ENCODE results near the gene ATP10D.
"Not testable (repeated sequence)": the region's sequence is repeated elsewhere in the genome, so short reads cannot be mapped to it uniquely, and the experiment has no call there.

The ATP10D gene

DNA sequence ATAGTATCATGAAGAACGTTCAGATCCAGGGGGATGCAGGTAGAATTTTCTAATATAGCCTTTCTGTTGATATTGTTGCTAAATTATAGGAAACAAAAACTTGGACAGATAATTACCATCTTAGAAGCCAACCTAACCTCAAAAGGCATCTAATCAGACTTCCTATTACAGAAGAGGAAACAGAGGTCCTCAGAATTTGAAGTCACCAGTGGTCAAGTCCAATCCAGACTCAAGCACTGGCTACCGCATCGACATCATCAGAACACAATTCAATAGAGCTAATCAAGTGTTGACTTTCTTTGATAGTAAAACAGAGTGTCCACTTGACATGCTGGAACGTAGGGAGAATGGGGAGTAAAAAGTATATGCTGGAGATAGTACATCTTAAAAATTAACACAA is 10.3 kb upstream of the ATP10D start:
- Mint-ChIP-seq H3K4me3 (no peak overlapping the region), H3K9me3 (peaks cover 8% of the 10 kb centered on the region), H3K27me3 (no peaks in the 10 kb centered on the region), H3K27ac (no peak overlapping the region), H3K36me3 (ENCODE audit: low read depth) (no peaks in the 10 kb centered on the region), H3K4me1 (ENCODE audit: low read depth) (peaks cover 20% of the 10 kb centered on the region)
- intact Hi-C loops (cut with micrococcal nuclease): no loop called here

DNA sequence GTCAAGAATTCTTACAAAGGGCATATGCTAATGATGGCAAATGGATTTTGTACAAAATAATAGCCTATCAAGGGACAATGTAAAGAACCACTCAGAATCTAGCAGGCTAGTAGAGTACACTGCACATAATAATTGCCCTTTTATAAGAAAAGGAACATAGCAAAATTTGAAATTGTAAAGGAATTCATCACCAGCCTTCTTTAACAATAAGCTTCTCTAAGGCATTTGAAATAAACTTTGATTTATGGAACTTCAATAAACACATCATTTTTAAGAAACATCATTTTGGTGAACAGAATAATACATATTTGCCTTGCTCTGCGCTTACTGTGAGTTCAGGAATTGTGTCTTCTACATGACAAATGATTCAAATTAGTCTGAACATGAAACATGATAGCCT is 9.7 kb upstream of the ATP10D start:
- Mint-ChIP-seq H3K36me3 (ENCODE audit: low read depth) (no peaks in the 10 kb centered on the region), H3K27me3 (no peaks in the 10 kb centered on the region), H3K9me3 (peaks cover 8% of the 10 kb centered on the region), H3K4me1 (ENCODE audit: low read depth) (peaks cover 20% of the 10 kb centered on the region), H3K4me3 (no peak overlapping the region), H3K27ac (no peak overlapping the region)
- intact Hi-C loops (cut with micrococcal nuclease): no loop called here

DNA sequence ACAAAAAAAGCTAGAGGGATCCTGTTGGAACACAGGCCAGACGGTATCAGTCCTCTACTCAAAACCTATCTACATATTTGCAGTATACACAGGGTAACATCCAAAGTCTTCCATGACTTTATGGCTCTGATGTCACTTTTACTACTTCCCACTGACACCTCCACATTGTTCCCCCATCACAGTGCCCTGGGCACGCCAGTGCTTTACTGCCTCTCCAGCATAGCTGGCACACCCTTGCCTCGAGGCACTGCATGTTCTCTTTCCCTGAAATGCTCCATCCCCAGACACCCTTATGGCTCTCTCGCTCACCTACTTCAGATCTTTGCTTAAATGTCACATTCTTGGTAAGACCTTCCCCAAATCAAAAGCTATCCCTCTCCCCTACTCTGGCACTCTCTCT is 6.3 kb upstream of the ATP10D start:
- H3K4me3 Mint-ChIP-seq: no peak overlapping the region
- intact Hi-C loops (cut with micrococcal nuclease): no loop called here

DNA sequence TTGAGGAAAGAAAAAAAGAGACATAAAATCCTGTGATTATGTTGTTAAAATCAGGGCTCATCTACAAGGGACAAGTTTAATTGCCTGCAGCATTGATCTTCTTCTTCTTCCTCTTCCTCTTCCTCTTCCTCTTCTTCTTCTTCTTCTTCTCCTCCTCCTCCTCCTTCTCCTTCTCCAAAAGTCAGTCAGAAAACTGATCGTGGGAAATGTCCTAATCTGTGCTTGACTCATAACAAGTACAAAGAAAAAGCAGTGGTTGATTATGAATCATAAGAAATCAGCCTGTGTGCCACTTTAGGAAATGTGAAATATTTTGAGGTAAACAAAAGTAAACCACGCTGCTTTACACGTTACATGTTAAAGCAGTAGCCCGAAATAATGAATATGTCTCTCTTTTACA is 2.7 kb upstream of the ATP10D start:
- intact Hi-C loops (cut with micrococcal nuclease): loop anchor here (5.0 kb wide), 1 partner anchor 860 kb away; the partner anchor contains the start of gene SLAIN2
- Mint-ChIP-seq H3K27ac (peak overlapping the region; percentile 30), H3K9me3 (no peaks in the 10 kb centered on the region), H3K27me3 (no peaks in the 10 kb centered on the region), H3K36me3 (ENCODE audit: low read depth) (peaks cover 9% of the 10 kb centered on the region), H3K4me1 (ENCODE audit: low read depth) (peaks cover 13% of the 10 kb centered on the region), H3K4me3 (no peak overlapping the region)

More for the DNA sequence above, 6.3 kb upstream of the ATP10D start:
- H3K4me1 Mint-ChIP-seq (ENCODE audit: low read depth): peaks cover 12% of the 10 kb centered on the region
- no peaks in the 10 kb centered on the region for H3K27me3 Mint-ChIP-seq
- H3K36me3 Mint-ChIP-seq (ENCODE audit: low read depth): no peaks in the 10 kb centered on the region
- H3K9me3 Mint-ChIP-seq: peaks cover 8% of the 10 kb centered on the region
- no peak overlapping the region for H3K27ac Mint-ChIP-seq

DNA sequence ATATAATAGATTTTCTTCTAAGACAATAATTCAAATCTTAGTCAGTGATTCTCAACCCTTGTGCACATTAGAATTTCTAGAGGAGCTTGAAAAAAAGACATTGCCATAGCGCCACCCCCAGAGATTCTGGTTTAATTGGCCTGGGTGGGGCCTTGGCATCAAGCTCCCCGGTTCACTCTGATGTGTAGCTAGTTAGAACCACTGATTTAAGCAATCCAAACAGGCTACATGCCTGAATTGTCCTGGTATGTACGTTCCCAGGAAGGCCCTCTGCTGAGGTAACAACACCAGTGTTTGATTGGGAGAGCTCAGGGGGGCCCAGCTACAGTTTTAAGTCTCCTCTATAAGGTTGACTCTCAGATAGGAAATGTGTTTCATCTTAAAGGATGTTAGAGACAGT is 1.3 kb upstream of the ATP10D start:
- Mint-ChIP-seq H3K4me3 (no peak overlapping the region), H3K27ac (no peak overlapping the region), H3K9me3 (no peaks in the 10 kb centered on the region), H3K4me1 (ENCODE audit: low read depth) (peaks cover 14% of the 10 kb centered on the region), H3K27me3 (no peaks in the 10 kb centered on the region), H3K36me3 (ENCODE audit: low read depth) (peaks cover 9% of the 10 kb centered on the region)
- intact Hi-C loops (cut with micrococcal nuclease): loop anchor here (5.0 kb wide), 1 partner anchor 859 kb away; the partner anchor contains the start of gene SLAIN2

DNA sequence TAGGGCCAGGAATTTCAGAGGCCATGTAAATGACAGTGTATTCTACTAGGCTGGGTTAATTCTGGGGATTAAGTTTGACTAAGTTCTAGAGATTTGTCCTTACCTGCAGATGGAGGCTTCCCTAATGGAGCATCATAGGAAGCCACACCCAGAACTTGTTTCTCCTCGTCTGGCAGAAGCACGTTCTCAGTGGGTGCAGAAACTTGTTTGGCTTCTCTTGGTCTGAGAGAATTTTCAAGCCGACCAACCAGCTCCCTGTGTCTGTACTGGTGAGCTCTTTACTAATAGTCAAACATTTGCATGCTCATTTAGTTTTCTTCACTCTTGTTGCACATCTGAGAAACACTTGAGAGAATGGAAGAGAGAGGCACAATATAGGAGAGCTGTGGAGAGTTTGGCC is 907 bp upstream of the ATP10D start:
- peak overlapping the region; percentile 100 for H3K27ac Mint-ChIP-seq
- H3K36me3 Mint-ChIP-seq (ENCODE audit: low read depth): peaks cover 9% of the 10 kb centered on the region
- H3K27me3 Mint-ChIP-seq: no peaks in the 10 kb centered on the region
- peak overlapping the region; percentile 13 for H3K4me3 Mint-ChIP-seq
- no peaks in the 10 kb centered on the region for H3K9me3 Mint-ChIP-seq
- peaks cover 18% of the 10 kb centered on the region for H3K4me1 Mint-ChIP-seq (ENCODE audit: low read depth)
- intact Hi-C loops (cut with micrococcal nuclease): loop anchor here (5.0 kb wide), 1 partner anchor 858 kb away; the partner anchor contains the start of gene SLAIN2

DNA sequence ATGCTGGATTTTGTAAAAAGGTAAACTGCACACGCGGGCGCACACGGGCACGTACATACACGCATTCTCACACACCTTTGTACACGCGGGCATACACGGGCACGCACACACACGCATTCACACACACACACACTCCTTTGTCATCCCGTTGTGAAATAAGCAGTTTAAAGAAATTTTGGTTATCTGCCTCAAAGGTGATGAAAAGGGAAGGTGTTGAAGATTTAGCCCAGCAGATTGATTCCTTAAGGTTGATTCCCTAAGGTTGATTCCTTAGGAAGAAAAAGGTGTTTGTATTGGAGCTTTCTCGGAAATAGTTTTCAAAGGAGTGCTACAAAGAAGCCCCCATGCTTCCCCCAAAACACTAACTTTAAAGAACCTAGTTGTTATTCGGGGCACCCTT is 693 bp downstream of the ATP10D start:
- Mint-ChIP-seq H3K4me3 (peak overlapping the region; percentile 90), H3K27me3 (no peaks in the 10 kb centered on the region), H3K4me1 (ENCODE audit: low read depth) (peaks cover 34% of the 10 kb centered on the region), H3K27ac (peak overlapping the region; percentile 100), H3K9me3 (no peaks in the 10 kb centered on the region), H3K36me3 (ENCODE audit: low read depth) (peaks cover 13% of the 10 kb centered on the region)
- intact Hi-C loops (cut with micrococcal nuclease): loop anchor here (1.0 kb wide), 2 partner anchors 22 to 25 kb away; partner anchors contain the start of gene COMMD8

DNA sequence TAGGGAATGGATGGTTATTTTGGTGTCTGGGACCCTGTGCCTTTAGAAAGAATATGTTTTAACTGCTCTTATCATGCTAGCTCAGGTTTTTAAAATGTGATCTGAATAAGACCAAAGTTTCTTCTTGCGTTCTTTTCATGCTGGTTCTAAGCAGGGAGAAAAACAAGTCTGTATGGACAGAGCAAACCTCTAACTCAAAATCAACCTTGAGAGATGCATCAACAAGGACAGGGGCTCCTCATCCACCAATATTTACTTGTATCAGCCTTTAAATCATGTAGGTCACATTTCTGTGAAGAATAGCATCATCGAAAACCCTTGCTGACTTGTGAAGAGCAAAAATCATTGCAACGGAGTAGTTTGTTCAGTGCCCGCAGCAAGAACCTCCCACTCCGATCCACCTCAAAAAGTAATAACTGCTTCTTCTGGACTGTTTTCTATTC is 1.2 kb downstream of the ATP10D start:
- Mint-ChIP-seq H3K4me1 (ENCODE audit: low read depth) (peaks cover 39% of the 10 kb centered on the region), H3K4me3 (peak overlapping the region; percentile 90), H3K27ac (peak overlapping the region; percentile 100), H3K9me3 (no peaks in the 10 kb centered on the region), H3K36me3 (ENCODE audit: low read depth) (peaks cover 17% of the 10 kb centered on the region), H3K27me3 (no peaks in the 10 kb centered on the region)
- intact Hi-C loops (cut with micrococcal nuclease): no loop called here

DNA sequence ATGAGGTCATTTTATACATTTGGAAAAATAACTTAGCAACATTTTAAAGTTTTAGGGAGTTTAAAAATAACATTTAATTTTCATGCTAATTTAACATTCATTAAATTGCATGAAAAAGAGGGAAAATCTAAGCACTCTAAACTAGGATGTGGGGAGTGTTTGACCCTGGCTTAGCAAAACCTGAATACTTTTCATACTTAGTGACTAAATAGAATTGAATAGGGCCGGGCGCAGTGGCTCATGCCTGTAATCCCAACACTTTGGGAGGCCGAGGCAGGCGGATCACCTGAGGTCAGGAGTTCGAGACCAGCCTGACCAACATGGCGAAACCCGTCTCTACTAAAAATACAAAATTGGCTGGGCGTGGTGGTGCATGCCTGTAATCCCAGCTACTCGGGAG is 1.7 kb downstream of the ATP10D start:
- H3K4me3 Mint-ChIP-seq; H3K27ac Mint-ChIP-seq; H3K27me3 Mint-ChIP-seq; intact Hi-C loops (cut with micrococcal nuclease); H3K9me3 Mint-ChIP-seq: not testable (repeated sequence)
- H3K4me1 Mint-ChIP-seq (ENCODE audit: low read depth): peaks cover 44% of the 10 kb centered on the region
- H3K36me3 Mint-ChIP-seq (ENCODE audit: low read depth): peaks cover 22% of the 10 kb centered on the region

DNA sequence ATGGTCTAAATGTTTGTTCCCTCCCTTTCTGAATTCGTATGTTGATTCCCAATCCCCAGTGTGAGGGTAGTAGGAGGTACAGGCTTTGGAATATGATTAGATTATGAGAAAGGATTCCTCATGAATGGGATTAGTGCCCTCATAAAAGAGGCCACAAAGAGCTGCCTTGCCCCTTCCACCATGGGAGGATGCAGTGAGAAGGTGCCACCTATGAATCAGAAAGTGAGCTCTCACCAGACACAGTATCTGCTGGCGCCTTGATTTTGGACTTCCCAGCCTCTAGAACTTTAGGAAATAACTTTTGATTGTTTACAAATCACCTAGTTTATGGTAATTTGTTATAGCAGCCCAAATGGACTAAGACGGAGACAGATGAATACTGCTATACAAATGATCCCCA is 3.6 kb downstream of the ATP10D start:
- Mint-ChIP-seq H3K27ac (no peak overlapping the region), H3K4me1 (ENCODE audit: low read depth) (peaks cover 39% of the 10 kb centered on the region), H3K36me3 (ENCODE audit: low read depth) (peaks cover 25% of the 10 kb centered on the region), H3K9me3 (no peaks in the 10 kb centered on the region), H3K27me3 (no peaks in the 10 kb centered on the region), H3K4me3 (no peak overlapping the region)
- intact Hi-C loops (cut with micrococcal nuclease): no loop called here

DNA sequence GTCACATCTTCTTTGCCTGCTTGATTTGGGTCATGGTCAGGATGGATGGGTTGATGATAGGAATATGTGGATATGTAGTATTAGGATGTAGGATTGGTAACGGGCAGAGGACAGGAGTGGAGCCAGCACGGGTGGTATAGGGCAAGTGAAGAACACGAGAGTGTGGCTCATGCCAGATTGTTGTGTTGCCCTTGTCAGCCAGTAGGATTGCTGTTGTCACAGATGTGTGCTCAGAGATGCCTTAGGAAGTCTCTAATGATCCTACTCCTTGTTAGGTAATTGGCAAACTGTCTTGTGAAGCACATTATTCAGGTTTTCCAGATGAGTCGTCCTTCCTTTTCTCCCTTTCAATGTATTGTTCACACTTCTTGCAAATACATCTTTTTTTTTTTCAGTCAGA is 5.5 kb downstream of the ATP10D start:
- Mint-ChIP-seq H3K4me3 (no peak overlapping the region), H3K27me3 (no peaks in the 10 kb centered on the region), H3K27ac (peak overlapping the region; percentile 3), H3K4me1 (ENCODE audit: low read depth) (peaks cover 33% of the 10 kb centered on the region), H3K36me3 (ENCODE audit: low read depth) (peaks cover 18% of the 10 kb centered on the region), H3K9me3 (no peaks in the 10 kb centered on the region)
- intact Hi-C loops (cut with micrococcal nuclease): no loop called here

DNA sequence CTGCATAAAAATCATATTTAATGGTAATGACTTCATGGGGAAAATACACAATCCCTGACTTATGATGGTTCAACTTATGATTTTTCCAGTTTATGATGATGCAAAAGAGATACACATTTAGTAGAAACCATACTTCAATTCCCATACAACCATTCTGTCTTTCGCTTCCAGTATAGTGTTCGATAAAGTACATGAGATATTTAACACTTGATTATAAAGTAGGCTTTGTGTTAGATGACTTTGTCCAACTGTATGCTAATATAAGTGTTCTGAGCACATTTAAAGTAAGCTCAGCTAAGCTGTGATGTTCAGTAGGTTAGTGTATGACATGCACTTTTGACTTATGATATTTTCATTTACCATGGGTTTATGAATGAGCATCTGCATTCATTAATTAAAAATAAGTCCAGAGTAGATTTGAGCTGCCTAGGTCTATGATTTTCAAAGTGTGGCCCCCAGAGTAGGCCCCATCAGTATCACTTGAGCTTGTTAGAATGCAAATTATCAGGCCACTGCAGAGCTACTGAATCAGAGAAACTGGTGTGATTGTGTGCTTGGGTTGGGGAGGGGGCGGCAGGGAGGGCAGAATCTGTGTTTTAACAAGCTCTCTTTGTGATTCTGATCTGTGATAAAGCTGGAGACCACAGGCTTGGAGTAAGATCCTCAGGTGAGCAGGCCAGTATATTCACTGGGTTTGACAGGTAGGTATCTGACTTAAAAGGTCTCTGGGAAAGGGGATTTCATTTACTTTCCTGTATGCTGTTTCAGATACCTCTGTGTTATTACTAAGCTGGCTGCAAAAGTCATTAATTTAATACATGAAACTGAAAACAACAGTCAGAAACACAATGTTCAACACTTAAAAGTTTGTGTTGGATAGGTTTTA is 8.4 kb downstream of the ATP10D start:
- Mint-ChIP-seq H3K27ac (no peak overlapping the region), H3K27me3 (no peaks in the 10 kb centered on the region), H3K4me3 (no peak overlapping the region), H3K36me3 (ENCODE audit: low read depth) (peaks cover 16% of the 10 kb centered on the region), H3K9me3 (no peaks in the 10 kb centered on the region), H3K4me1 (ENCODE audit: low read depth) (peaks cover 38% of the 10 kb centered on the region)
- intact Hi-C loops (cut with micrococcal nuclease): no loop called here

DNA sequence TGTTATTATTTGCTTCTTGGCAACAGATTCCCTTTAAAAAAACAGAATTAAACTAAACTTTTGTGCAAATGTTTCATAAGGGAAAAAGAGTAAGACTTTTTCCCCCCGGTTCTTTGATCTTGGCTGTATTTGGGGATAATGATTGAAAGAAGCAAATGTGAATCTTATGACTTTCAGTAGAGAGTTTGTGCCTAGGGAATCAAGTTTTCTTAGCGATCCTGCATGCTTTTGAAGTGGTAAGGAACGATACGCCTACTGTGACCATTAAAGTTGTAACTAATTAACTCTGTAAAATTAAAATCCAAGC is 9.0 kb downstream of the ATP10D start:
- peaks cover 34% of the 10 kb centered on the region for H3K4me1 Mint-ChIP-seq (ENCODE audit: low read depth)
- no peaks in the 10 kb centered on the region for H3K27me3 Mint-ChIP-seq
- peaks cover 16% of the 10 kb centered on the region for H3K36me3 Mint-ChIP-seq (ENCODE audit: low read depth)
- intact Hi-C loops (cut with micrococcal nuclease): no loop called here
- no peak overlapping the region for H3K27ac Mint-ChIP-seq
- H3K4me3 Mint-ChIP-seq: no peak overlapping the region
- no peaks in the 10 kb centered on the region for H3K9me3 Mint-ChIP-seq

DNA sequence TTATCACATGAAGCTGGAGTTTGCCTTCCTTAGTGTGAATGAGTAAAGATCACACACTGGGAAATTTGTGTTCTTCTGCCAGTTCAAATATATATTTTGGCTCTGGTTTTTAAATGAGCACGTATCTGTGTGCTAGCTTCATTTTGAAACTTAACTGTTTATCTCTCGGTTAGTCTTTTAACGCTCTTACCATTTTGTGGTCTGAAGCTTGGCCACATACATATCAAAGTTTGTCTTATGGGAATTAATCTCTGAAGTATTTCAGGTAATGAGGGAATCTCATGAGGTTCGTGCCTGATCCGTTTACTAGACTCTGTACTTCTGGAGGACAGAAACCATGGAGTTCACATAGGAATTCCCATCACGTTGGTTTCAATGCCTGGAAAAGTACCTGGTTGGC is 13.8 kb downstream of the ATP10D start:
- intact Hi-C loops (cut with micrococcal nuclease): no loop called here
- Mint-ChIP-seq H3K36me3 (ENCODE audit: low read depth) (peaks cover 6% of the 10 kb centered on the region), H3K9me3 (no peaks in the 10 kb centered on the region), H3K27me3 (no peaks in the 10 kb centered on the region), H3K27ac (no peak overlapping the region), H3K4me1 (ENCODE audit: low read depth) (peaks cover 6% of the 10 kb centered on the region), H3K4me3 (no peak overlapping the region)

DNA sequence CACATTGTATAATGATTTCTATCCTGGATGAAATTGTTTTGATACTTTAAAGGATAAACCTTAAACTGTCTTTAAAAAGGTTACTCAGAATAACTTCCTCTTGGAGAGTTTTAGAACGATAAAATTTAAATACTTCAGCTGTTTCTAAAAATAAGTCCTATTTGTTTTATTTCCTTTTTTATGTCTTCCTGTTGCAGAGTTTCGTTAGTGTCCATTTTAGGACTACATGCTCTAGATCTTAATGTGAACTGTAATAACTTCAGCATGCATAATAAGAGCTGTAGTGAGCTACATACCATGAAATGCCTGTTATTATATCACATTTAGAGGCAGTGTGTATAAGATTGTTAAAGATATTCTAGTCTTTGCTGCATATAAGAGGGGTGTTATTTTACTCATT is 14.6 kb downstream of the ATP10D start:
- no peaks in the 10 kb centered on the region for H3K9me3 Mint-ChIP-seq
- intact Hi-C loops (cut with micrococcal nuclease): no loop called here
- no peak overlapping the region for H3K27ac Mint-ChIP-seq
- peaks cover 6% of the 10 kb centered on the region for H3K4me1 Mint-ChIP-seq (ENCODE audit: low read depth)
- H3K27me3 Mint-ChIP-seq: no peaks in the 10 kb centered on the region
- H3K4me3 Mint-ChIP-seq: no peak overlapping the region
- peaks cover 6% of the 10 kb centered on the region for H3K36me3 Mint-ChIP-seq (ENCODE audit: low read depth)
